ENCODE data around the gene DOCK6.
"Not testable (repeated sequence)": the region's sequence is repeated elsewhere in the genome, so short reads cannot be mapped to it uniquely, and the experiment has no call there.

Gene DOCK6

DNA sequence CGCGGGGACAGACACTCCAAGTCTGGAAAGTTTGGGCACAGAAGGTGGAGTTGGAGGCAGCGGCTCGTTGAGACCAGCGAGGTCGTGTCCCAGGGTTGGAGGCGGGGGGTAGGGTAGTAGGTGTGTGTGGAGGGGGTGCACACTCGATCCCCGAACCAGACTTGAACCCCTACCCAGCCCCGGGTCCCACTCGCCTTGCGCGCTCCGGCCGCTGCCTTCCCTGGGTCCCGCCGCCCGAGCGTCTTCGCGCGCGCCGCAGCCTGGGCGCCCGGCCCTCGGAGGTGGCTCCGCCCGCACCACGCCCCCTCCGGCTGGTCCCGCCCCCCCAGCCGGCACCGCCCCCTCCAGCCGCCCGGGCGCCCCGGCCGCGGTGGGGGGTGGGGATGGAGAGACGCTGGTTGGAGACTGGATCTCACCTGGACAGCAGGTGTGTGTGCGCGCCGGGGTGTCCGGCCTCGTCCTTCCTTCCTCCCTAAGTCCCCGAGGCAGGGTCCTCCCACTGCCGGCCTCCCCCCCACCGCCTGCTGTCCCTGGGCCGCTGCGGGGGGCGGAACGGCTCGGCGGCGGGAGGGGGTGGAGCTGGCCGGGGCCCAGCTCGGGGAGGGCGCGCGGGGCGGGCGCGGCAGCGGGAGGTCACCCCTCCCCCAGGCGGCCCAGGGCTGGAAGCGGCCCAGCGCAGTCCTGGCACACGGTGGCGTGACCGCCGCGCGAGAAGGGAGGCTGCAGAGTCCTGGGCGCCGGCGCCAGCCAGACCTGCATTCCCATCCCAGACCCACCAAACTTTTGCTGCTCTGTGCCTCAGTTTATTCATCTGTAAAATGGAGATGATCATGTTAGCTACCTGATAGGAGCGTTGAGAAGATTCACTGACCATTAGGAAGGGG is 64.8 kb downstream of the DOCK6 start, which contains the start of gene KANK2:
TSS of gene KANK2 (minus strand) at position 255 of the 884 bp plus-strand sequence. CDS start 3,034 bp downstream, outside the sequence.
- DNase-seq (ENCODE audit: low read depth in 2 of 2), result peak; percentile 45 to 63

DNA sequence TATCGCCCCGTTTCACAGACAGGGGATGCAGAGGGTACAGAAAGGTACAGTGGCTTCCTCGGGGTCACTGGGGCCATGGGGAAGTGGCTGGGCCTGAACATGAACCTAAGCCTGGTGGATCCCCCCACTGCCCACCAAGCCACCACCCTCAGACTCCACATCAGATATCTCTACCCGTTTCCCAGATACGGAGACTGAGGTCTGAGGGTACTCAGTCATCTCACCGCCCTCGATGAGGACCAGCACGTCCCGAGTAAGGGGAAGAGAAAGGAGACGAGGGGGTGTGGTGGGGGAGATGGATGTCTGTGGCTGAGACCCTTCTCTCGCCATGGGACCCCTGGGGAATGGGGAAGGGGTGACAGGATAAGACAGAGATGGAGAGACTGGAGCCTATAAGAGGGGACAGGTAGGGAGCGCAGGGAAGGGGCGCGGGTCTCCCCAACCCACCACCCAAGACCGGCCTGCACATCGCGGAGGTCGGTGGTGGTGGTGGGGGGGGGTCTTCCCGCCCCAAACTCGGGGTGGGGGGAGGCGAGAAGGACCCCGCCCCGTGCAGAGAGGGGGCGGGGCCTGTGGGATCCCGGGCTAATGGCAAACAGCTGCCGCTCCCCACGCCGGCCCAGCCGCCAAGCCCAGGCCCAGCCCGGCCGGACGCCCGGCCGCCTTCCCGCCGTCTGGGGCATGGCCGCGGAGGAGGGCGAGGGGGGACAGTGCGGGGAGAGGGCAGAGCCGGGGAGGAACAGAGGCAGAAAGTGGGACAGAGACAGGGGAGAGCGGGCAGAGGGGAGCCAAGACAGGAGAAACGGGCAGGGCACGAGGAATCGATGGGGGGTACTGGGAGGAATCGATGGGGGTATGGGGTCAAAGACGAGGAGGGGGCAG is 65.7 kb downstream of the DOCK6 start:
- no peak for DNase-seq (ENCODE audit: low read depth in 2 of 2)

DNA sequence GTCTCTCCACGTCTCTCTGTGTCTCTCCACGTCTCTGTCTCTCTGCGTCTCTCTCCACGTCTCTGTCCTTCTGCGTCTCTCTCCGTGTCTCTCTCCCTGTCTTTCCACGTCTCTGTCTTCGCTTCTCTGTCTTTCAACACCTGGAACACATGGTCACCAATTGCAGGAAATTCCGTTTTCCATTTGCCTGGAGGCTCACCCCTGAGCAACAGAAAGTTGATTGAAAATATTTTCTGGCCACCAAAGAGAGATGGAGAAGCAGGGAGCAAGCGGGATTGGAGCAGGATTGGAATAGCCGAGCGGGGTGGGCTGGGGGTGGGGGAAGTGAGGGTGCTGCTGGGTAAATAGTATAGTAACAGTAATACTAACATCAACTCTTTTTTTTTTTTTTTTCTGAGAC is 66.6 kb downstream of the DOCK6 start:
- DNase-seq (ENCODE audit: low read depth in 2 of 2), result no peak

DNA sequence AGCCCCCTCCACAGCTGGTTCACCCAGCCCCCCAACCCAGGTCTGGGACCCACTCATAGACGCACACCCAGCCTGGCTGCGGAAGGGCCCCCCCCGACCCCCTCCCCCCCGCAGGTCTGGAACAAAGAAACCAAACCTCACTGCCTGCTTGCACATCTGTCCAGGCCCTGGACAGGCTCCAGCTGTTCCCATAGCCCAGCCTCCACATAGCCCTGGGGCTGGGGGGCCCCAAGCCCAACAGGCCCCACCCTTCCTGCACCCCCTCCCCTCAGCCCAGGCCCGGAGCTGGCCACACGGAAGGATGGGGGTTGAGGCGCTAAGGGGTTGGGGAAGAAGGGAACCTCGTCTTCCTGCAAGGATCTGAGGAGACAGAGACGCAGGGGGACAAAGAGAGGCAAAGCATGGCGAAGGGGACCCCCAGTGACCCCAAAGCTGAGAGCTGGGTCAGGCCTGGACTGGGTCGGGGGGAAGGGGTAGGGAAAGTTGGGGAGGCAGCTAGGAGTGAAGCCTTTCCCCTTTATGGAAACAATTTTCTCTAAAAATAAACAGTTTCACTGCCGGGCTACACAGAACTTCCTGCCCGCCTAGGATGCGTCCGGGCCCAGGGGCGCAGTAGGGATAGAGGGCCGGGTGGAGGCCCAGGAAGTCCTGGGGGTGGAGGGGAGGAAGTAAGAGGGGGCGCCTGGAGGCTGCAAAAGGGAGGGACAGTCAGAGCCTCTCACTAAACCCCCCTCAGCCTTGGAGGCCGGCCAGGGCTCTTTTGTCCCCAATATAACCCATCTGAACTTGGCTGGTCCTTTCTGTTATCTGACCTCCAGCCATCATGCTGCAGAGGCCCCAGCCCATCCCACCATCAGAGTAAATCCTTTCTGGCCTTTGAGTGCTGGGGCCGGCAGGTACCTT is 67.4 kb downstream of the DOCK6 start:
- no peak for DNase-seq (ENCODE audit: low read depth in 2 of 2)

DNA sequence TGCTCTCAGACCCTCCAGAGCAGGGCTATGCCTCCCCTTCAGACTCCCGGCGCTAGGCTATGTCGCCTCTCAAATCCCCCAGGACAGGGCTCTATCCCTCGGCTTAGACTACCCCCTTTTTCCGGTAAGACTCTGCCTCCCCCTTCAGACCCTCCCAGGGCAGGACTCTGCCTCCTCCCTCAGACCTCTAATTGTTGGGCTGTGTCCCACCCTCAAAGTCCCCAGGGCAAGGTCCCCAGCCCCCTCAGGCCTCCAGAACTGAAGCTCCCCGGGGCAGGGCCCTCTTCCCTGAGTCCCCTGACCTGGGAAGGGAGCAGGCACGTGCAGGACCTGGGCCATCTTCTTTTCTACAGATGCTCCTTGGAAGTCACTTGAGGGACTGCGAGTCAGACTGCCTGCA is 68.2 kb downstream of the DOCK6 start:
- no peak for DNase-seq (ENCODE audit: low read depth in 2 of 2)

DNA sequence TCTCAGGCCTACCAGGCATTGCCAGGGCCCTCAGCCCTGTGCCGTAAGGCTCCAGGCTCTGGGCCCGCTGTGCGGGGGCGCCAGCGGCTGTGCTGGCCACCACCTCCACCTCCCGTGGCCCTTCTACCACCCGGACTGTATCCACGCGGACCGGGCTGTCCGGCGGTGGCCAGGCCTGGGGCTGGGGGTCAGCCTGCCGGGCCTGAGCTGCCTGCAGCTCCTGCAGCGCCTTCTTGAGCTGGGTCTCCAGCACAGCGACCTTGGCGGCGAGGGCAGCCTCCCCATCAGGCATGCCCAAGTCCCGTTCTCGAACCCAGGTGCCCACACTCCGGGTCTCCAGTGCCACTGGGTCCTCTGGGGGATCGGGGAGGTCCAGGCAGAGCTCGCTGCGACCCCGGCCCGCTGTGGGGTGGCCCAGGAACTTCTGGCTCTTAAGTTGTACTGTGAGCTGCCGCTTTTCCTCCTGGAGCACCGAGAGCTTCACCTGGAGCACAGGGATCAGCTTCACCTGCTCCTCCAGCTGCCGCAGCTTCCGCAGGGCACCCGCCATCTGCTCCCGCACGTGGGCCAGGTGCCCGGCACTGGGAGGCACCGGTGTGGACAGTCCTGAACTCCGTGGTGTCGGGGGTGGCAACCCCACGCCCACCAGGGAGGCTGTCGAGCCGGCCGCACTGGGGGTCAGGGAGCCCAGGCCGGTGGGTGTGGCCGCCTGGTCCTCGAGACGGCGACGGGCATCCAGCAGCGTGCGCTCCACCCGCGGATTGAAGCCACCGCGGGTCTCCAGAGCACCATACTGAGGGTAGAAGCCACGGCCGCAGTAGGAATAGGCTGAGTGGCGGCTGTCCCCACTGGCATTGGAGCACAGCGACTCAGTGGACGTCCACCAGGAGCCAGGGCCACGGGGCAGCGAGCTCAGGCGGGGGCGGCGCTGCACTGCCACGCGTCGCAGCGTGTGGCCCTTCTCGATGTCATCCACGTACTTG is 69.1 kb downstream of the DOCK6 start:
- DNase-seq (ENCODE audit: low read depth in 2 of 2), result no peak

DNA sequence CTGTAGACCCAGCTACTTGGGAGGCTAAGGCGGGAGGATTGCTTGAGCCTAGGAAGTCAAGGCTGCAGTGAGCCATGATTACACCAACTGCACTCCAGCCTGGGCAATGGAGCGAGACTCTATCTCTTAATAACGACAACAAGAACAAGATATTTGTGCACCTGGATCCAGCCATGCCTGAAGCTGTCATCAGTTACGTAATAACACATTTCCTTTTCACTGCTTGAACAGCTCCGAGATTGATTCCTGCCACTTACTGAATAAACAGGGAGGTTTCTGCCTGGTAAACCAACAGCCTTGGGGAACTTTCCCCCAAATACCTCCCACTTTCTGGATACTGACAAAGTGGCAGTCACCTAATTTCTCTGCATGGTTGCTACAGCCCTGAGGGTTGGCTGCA is 70.4 kb downstream of the DOCK6 start:
- DNase-seq (ENCODE audit: low read depth in 2 of 2), result no peak

DNA sequence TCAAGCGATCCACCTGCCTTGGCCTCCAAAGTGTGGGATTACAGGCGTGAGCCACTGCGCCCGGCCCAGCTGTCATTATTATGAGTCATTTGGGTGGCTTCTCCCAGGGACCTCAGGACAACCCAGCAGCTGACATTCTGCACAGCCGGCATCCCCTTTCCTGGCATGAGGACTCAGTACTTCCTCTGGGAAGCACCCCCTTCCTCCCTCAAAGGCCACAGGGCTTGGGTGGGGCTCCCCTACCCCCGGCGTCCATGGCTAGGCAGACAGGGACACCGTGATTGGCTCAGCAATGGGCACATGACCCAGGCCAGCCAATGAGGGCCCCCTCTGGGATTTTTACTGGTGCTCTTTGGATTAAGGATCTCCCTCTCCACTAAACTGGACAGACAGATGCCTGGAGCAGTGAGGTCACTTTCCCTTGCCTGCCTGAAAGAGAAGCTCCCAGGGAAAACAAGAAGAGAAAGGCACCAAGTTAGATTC is 71.0 kb downstream of the DOCK6 start:
- DNase-seq (ENCODE audit: low read depth in 2 of 2), result no peak

DNA sequence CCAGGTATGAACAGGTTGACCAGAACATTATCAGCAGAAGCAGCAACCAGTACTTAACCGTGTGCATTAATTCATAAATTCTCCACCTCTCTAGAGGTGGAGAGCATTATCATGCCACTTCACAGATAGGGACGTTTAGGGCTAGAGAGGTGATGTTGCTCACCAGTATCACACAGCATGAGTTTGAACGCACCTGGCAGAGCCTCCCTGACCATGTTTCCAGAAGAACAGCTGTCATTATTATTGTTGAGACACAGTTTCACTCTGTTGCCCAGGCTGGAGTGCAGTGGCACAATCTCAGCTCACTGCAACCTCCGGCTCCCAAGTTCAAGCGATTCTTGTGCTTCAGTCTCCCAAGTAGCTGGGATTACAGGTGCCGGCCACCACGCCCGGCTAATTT is 71.8 kb downstream of the DOCK6 start:
- no peak for DNase-seq (ENCODE audit: low read depth in 2 of 2)

DNA sequence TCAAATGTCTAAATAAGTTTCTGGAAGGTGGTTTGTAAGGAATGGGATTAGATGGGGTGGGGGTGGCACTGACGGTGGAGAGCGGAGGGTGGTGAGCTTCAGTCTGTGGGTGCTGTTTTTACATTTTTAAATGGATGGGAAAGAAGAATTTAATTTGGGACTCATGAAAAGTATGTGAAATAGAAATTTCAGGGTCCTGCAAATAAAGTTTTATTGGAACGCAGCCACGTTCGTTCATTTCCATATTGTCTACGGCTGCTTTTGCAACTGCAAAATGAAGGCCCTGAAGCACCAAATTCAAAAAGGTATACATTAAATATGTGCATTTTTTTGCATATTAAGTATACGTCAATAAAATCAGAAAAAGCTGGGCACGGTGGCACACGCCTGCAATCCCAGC is 74.9 kb downstream of the DOCK6 start:
- DNase-seq (ENCODE audit: low read depth in 2 of 2), result no peak

DNA sequence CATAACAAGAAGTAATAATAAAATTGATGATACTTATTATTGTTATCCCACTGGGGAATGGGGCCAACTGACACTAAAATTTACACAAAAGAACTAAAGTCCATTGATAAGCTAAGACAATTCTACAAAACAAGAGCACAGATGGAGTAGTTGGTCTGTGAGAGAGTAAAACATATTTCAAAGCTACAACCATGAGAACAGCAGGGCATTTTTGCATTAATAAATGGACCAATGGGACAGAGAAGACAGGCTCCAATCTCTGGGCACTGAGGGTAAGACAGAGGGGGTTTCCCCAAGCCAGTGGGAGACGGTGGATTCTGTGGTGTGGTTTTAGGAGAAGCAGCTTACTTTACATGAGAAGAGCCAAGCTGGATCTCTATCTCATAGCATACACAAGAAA is 79.3 kb downstream of the DOCK6 start:
- DNase-seq (ENCODE audit: low read depth in 2 of 2), result no peak

DNA sequence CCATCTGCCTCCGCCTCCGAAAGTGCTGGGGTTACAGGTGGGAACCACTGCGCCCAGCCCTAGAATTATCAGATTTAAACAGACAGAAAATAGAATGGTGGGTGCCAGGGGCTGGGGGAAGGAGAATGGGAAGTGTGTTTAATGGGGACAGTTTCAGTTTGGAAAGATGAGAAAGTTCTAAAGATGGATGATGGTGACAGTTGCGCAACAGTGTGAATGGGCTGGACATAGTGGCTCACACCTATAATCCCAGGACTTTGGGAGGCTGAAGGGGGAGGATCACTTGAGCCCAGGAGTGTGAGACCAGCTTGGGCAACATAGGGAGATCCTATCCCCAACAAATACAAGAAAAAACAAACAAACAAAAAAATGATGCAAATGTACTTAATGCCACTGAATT is 80.8 kb downstream of the DOCK6 start:
- no peak for DNase-seq (ENCODE audit: low read depth in 2 of 2)

DNA sequence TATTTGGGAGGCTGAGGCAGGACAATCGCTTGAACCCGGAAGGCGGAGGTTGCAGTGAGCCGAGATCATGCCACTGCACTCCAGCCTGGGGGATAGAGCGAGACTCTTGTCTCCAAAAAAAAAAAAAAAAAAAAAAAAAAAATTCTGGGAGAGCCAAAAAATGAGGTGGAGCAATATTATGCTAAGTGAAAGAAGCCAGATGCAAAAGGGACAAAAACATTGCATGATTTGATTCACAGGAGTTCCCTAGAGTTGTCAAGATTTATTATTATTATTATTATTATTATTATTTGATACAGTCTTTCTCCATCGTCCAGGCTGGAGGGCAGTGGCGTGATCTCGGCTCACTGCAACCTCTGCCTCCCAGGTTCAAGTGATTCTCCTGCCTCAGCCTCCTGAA is 81.3 kb downstream of the DOCK6 start:
- not testable (repeated sequence) for DNase-seq (ENCODE audit: low read depth in 2 of 2)

DNA sequence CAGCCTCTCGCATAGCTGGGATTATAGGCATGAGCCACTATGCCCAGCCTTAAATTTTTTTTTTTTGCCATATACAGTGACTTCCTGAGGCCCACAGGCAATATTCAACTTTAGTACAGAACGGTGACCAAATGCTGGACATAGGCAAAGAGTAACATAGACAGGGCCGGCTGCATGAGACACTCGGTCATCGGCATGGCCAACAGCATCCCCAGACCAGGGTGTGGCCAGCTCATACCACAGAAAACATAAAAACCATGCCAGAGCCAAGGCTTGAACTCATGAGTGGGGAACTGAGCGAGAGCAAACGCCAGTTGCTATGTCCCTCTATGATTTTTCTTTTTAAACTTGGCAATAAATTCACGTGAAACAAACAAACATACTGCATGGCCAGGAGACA is 82.0 kb downstream of the DOCK6 start:
- no peak for DNase-seq (ENCODE audit: low read depth in 2 of 2)

DNA sequence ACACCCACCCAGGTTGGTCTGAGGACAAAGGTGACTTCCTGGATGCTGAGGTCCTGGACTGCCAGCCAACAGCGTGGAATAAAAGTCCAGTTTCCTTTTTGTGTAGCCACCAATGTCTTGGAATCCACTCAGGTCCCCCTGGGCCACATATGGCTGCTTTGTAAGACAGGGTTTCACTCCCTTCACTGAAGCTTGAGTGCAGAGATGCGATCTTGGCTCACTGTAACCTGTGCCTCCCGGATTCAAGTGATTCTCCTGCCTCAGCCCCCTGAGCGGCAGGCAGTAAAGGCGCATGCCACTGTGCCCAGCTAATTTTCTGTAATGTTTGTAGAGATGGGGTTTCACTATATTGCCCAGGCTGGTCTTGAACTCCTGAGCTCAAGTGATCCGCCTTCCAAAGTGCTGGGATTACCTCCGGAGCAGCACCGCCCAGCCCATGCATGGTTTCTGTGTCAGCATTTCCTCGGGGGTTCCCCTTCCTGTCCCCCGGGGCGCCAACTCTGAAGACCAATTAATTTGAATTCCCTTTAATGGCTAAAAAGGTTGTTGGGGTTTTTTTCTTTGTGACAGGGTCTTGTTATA is 82.5 kb downstream of the DOCK6 start:
- DNase-seq (ENCODE audit: low read depth in 2 of 2), result no peak

DNA sequence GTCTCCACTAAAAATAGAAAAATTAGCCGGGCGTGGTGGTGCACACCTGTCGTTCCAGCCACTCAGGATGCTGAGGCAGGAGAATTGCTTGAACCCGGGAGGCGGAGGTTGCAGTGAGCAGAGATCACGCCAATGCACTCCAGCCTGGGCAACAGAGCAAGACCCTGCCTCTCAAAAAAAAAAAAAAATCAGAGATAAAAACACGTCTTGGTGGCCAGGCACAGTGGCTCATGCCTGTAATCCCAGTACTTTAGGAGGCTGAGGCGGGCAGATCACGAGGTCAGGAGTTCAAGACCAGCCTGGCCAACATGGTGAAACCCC is 83.2 kb downstream of the DOCK6 start:
- not testable (repeated sequence) for DNase-seq (ENCODE audit: low read depth in 2 of 2)

DNA sequence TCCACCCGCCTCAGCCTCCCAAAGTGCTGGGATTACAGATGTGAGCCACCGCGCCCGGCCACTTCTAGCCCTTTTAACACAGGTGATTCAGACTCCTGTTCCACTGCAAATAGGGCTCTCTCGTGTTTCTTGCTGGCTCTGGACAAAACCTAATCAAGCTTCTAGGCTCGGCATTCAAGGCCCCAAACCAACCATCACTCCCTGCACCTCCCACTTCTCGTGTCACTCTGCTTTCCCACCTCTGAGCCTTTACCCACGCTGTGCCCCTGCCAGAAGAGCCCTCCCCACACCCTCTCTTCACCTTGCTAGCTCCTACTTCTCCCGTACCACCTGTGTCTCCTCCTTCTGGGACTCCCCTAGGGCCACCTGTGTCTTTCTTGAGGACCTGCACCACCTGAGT is 84.7 kb downstream of the DOCK6 start:
- no peak for DNase-seq (ENCODE audit: low read depth in 2 of 2)

DNA sequence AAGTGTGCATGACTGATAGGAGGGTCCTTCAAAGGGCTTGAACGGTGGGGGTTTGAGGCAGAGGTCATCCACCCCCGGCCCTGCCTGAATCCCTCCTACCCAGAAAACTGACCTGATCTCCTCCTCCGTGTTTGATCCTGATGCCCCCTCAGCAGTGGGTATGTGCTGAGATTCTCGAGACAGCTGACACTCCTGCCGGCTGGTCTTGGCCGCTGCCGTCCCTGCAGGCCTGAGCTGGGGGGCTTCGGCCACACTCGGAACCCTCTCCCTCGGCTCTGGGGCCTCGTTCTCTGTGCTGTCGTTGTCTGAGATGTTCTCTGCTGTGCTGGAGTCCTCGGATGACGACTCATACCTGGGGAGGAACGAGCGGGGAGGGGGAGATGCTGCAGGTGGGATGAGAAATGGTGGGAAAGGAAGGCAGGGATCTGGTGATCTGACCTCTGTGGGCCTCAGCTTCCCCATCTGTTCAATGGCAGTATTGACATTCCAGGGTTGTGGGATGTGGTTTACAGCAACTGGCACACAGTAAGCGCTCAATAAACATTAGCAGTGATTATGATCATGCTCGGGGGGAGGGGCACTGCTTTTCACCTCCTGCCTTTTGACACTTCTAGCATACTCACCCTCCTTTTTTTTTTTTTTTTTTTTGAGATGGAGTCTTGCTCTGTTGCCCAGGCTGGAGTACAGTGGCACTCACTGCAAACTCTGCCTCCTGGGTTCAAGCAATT is 85.7 kb downstream of the DOCK6 start:
- DNase-seq (ENCODE audit: low read depth in 2 of 2), result no peak

DNA sequence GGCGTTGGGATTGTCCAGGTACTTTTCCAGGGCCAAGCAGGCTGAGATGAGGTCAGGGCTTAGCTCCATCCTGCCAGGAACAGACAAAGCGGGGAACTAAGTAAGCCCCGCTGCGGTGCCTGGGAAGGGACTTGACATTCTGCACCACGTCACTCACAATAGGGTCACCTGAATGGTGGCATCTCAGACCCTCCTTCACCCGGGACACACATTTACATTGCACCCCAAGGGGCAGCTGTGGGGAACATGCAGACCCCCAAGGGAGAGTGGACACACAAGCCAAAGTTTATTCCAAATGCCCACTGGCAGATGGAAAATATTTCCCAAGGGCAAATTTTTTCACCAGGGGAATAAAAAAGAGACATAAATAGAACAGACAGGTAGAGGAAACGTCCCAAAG is 86.4 kb downstream of the DOCK6 start:
- DNase-seq (ENCODE audit: low read depth in 2 of 2), result no peak
